ENCODE measurements around the gene LBHD2.

Gene LBHD2

DNA sequence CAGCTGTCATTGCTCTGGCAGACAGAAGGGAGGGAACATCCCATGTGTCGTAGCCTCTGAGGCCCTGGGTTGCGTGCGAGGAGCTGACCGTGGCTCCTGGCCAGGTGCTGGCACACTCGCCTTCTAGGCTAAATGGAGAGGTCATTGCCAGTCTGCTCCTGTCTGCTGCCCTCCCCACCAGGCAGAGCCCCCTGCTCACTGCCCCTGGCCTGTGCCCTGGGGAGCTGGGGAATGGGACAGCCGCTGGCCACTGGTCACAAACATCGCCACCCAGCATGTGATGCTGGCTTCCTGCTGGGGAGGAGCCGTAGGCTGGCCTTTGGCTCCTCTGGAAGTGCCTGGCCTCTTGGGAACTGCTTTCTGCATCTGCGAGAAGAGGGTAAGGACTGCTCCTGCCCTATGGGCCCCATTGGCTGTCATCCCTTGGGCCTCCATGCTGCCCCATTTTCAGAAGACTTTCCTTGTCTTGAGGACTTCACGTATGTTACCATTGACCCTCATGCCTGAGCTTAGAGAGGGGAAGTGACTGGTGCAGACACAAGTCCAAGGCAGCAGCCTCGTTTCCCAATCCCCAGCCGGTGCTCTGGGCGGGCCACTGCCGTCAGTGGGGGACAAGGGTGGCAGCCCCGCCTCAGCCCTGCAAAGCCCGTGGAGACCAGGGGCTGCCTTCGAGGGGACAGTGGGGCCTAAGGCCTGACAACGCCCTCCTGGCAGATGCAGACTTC is 37.3 kb downstream of the LBHD2 start:
- DNase-seq (ENCODE audit: low read depth): no peak

DNA sequence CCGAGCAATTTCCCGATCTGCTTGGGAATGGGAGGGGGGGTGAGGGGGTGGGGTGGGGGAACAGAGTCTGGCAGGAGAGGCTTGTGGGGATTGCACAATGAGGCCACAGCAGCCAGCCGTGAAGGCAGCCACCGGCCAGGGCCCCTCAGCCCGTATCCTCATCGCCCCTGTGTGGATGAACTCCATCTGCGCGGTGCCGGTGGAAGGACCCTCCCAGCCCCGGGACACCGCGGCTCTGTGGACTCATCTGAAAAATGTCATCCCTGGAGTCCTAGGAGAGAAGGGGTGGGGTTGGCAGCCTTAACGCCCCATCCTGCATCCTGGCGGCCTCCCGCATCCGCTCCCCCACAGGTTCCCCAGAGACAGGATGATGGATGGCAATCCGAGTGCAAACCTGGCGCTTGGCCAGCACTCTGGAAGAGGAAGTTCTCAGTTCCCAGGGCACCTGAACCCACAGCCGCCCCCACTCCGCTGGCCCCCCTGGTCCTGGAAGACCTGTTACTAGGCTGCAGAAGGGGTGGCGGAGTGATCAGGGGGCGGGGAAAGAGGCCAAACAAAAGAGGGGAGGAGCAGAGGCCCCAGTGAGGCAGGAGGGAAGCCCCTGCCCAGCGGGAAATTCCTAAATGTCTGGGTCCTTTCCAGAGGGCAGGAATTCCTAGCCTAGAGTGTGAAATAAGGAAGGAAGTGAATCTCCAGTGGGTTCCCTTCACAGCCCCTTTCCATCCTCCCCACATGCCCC is 38.0 kb downstream of the LBHD2 start:
- no peak for DNase-seq (ENCODE audit: low read depth)

DNA sequence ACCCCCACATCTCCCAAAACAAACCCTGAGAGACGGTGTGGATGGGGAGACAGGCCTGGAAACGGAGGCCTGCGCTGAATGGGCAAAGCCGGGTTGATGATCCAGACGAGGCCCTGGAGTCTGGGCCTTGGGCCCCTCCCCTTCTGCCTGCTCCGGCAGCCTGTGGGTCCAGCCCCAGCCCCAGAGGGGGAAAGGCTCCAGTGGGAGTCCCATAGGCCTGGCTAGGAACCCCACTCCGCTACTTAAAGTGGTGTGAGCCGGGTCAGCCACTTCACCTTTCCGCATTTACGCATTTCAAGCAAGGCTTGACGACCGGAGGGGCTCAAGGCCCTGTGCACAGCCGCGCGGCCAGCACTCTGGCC is 38.6 kb downstream of the LBHD2 start:
- no peak for DNase-seq (ENCODE audit: low read depth)

DNA sequence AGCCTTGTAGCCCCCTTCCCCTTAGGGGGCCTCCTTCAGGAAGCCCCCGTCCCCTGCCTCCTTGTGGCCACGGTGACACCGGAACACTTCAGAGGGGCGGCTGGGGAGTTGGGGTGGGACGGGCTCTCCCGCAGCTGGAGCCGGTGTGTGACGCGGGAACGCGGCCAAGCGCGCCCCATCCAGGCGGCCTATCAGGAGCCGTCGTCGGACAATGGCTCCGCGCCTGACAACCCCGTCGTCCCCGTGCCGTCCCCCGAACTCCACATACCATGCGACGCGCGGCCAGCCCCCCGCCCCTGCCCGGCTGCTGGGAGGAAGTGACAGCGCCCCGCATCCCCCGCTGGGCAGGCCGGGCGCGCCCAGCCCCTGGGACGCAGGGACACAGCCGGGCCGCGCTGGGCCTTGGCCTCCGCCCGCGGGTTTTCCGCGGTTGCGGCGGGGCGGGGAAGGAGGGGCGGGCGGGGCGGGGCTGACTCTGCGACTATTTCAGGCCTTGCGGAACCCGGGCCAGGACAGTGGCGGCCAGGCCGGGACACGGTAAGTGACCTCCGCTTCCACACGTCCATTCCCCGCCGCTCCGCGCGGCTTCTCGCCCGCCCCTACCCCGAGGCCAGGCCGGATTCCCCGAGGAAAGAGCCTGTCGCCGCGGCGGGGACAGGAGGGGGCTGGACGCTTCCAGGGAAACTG is 39.1 kb downstream of the LBHD2 start, which contains the start of gene TNFAIP2:
TNFAIP2 (plus strand) TSS at position 515 of the 687 bp plus-strand sequence. CDS start 2,997 bp downstream, outside the sequence.
- no peak for DNase-seq (ENCODE audit: low read depth)

DNA sequence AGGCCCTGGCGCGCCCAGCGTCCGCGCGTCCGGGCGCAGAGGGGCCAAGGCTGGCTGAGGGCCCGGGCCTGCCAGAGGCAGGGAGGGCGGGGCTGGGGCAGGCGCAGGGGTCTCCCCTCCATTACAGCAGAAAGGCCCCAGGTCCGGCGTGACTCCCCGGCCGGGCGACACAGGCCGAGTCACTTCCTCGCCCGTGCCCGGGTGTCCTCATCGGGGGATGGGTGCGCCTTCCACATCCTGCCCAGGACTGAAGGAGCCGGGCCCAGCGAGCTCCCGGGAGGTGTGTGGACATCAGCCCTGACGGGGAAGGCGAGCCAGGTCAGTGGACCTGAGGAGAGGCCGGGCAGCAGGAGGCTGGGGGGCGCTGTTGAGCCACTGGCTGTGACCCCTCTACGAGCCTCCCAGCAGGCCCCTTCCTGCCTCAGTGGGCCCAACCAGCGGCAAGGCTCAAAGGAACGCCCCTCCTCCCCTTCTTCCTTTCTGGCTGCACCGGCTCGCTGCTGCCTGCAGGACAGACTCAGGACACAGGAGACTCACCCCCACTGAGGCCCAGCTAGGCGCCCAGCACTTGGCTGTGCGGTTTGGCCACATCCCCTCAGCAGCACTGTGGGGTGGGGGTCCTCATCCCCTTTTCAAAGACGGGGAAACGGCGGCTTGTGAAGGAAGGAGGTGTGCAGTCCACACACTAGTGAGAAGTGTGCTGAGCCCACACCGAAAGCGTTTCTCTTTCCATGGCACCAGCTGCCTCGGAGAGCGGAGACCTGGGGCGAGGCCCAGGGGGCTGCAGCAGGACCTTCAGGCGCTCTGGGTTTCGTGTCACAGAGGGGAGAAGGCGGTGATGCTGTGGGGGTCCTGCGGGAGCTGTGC is 39.9 kb downstream of the LBHD2 start:
- no peak for DNase-seq (ENCODE audit: low read depth)

DNA sequence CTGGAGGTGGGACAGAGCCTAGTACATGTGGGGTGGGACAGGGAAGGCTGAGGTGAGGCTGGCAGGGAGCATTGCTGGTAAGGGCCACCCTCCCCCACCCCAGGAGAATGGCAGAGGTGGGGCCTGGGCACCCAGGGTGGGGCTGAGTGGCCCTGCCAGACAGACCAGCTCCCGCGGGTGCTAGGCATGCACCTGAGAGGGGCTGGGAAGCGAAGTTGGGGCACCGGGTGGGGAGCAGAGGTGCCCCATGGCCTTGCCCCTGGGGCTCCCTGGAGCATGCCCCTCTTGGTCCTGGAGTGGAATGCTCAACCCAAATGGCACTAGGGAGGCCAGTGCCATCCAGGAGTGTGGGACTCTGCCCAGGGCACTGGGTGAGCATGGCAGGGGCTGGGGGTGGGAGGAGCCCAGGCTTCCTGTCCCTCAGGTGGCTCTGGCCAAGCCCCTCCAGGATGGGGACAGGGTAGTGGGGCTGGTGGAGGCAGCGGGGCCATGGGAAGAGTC is 40.5 kb downstream of the LBHD2 start:
- DNase-seq (ENCODE audit: low read depth): no peak

GRCh38 chr14:103125098-103126070 is 41.4 kb downstream of the LBHD2 start:
- DNase-seq (ENCODE audit: low read depth): no peak

DNA sequence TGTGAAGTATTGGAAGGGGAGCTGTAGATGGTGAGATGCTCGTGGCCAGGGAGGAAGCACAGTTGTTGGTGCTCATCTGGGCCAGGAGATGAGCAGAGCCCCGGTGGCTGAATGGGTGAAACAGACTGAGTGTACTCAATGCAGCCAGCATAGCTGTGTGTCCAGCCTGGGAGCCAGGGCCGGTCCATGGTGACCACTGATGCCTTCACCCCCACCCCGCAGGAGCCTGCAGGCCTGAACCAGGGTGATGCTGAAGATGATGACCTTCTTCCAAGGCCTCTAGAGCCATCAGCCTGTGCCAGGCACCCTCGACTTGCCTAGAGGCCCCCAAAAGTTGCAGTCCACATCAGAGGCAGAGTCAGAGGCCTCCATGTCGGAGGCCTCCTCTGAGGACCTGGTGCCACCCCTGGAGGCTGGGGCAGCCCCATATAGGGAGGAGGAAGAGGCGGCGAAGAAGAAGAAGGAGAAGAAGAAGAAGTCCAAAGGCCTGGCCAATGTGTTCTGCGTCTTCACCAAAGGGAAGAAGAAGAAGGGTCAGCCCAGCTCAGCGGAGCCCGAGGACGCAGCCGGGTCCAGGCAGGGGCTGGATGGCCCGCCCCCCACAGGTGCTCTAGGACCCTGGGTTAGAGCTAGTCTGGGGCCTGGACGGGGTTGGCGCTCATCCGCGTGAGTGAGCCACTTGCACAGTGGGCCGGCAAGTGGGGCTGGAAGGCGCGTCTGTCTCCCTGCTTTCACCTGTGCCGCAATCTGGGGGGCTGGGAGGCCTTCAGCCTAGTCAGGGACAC is 42.3 kb downstream of the LBHD2 start:
- DNase-seq (ENCODE audit: low read depth): no peak

DNA sequence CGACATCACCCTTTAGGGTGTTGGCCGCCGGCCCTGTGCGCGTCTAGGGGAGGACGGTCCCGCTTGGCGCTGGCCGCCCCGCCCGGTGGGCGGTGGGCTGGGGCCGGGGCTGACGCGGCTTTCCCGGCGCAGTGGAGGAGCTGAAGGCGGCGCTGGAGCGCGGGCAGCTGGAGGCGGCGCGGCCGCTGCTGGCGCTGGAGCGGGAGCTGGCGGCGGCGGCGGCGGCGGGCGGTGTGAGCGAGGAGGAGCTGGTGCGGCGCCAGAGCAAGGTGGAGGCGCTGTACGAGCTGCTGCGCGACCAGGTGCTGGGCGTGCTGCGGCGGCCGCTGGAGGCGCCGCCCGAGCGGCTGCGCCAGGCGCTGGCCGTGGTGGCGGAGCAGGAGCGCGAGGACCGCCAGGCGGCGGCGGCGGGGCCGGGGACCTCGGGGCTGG is 42.9 kb downstream of the LBHD2 start:
- DNase-seq (ENCODE audit: low read depth): no peak

GRCh38 chr14:103127356-103127755 is 43.3 kb downstream of the LBHD2 start:
- DNase-seq (ENCODE audit: low read depth): no peak

DNA sequence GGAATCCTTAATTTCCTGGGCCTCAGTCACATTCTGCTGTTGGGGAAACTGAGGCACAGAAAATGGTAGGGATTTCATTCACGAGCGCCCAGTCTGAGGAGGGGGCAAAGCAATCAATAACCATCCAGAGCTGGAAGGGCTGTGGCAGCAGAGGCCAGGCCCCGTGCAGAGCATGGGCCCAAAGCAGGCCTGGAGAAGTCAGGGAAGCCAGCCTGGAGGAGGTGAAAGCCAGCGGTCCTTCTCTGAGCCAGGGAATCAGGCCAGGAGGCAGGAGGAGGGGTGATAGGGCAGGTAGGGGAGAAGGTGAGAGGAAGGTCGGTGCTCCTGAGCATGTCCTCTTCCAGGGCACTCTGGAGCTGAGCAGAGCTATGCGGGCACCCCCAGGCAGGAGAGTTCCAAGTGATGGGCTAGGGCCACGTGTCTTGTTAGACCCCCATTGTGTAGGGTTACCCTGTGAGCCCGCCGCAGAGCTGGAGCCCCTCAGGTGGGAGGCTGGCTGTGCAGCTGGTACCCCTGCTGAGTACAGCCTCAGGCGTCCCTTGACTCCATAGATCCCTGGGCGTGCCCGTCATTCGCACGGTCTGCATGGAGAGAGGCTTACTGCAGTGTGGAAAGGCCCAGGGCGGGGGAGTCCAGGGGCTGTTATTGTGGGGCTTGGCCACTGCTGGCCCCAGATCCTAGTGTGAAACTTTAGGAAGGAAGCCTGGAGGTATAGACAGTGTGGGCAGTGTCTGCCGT is 44.0 kb downstream of the LBHD2 start:
- DNase-seq (ENCODE audit: low read depth): no peak

- no peak for DNase-seq (ENCODE audit: low read depth)
These were observed 44.8 kb downstream of the LBHD2 start for GRCh38 chr14:103128631-103129300.

- no peak for DNase-seq (ENCODE audit: low read depth)
These were observed 45.4 kb downstream of the LBHD2 start for GRCh38 chr14:103129301-103130016.

DNA sequence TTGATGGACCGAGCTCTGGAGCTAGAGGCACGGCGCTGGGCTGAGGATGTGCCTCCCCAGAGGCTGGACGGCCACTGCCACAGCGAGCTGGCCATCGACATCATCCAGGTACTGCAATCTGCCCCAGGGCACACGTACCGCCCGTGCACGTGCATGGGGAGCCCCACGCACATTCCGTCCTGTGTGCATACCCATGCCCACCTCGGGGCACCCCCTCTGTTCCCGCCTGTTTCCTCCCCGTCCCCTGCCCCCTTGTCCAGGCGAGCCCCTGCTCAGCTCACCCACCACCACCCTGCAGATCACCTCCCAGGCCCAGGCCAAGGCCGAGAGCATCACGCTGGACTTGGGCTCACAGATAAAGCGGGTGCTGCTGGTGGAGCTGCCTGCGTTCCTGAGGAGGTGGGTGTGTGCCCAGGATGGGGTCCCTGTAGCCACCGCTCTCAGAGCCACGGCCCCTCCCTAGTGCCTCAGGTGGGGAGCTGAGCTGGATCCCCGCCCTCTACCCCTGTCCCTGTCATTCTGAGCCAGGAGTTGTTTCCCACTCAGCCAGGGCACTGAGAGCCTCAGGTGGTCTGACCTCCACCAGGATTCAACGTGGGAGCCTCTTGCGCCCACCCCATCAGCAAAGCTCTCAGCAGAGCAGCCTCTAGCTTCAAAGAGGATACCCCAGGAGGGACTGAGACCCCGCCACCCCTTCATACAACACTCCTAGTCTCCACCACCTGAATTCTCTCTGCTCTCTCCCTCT is 46.2 kb downstream of the LBHD2 start:
- no peak for DNase-seq (ENCODE audit: low read depth)

DNA sequence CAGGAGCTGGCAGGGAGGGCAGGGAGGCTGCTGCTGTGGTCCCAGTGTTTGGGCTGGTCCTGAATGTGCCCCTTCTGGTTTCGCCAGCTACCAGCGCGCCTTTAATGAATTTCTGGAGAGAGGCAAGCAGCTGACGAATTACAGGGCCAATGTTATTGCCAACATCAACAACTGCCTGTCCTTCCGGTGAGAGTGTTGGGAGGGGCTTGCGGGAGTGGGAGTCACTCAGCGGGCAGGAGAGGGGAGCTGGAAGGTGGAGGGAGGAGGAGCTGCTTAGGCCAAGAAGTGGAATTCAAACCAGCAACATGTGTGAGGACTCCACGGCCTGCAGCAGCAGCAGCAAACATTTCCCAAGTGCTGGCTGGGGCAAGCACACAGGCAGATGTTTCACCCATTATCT is 47.0 kb downstream of the LBHD2 start:
- DNase-seq (ENCODE audit: low read depth): no peak

DNA sequence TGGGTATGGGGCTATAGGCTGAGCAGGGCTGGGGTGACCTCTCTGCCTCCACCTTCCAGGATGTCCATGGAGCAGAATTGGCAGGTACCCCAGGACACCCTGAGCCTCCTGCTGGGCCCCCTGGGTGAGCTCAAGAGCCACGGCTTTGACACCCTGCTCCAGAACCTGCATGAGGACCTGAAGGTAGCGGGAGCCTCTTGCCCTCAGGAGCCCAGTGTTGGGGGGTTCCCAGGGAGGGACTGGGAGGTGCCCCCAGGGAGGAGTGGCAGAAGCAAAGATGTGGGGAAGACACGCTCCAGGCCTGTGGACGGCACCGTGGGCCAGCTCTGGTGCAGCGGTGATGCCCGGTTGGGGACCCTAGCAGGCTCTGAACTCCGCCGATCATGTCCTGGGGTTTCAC is 47.6 kb downstream of the LBHD2 start:
- DNase-seq (ENCODE audit: low read depth): no peak

Measured in T-helper 22 cell (primary cell).